Ramos (cell line): ENCODE measurements around the gene STAT5A.

Experiments used
- in situ Hi-C: fragments of 300-500 bp; cut with MboI; formaldehyde crosslinking; loops from one replicate; pipeline ENCODE4 v1.14.3; 2022; ENCODE audit warnings: low sequenced_read_pairs; ENCODE audit not compliant: unreplicated experiment

The STAT5A gene

GRCh38 chr17:42322382-42323267 lies 34.3 kb downstream of the STAT5A start:
- in situ Hi-C loops: loop anchor here (5.0 kb wide), 2 partner anchors 80 to 200 kb away; no protein-coding TSS in a partner anchor

DNA sequence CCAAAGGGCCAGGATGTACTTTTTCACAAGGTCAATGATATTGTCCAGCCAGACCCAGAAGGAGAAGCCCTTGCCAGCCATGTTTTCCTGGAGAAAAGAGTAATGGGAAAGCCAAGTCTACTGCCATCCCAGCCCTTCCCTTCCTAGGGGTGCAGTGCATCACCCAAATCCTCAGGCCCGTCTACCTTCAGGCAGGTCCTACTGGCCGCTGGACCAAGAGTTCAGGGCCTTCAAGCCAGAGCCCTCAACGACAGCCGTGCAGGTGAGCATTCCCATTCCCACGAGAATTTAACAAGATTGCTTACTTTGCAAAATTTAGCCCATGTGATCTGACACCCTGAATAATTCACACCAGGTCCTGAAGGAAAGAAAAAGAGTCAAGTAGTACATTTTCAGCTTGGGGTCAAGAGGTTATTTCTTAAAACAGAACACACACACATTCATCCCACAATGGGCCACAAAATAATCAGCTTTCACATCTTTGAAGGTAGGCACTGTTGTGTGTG lies 35.0 kb downstream of the STAT5A start:
- in situ Hi-C loops: loop anchor here (5.0 kb wide), 2 partner anchors 79 to 199 kb away; no protein-coding TSS in a partner anchor

- in situ Hi-C loops: no loop called here
Observed at GRCh38 chr17:42325026-42325425, 36.7 kb downstream of the STAT5A start.

- in situ Hi-C loops: no loop called here
Observed at GRCh38 chr17:42329025-42329976, 41.0 kb downstream of the STAT5A start.

GRCh38 chr17:42333053-42333452 lies 44.8 kb downstream of the STAT5A start:
- in situ Hi-C loops: no loop called here

DNA sequence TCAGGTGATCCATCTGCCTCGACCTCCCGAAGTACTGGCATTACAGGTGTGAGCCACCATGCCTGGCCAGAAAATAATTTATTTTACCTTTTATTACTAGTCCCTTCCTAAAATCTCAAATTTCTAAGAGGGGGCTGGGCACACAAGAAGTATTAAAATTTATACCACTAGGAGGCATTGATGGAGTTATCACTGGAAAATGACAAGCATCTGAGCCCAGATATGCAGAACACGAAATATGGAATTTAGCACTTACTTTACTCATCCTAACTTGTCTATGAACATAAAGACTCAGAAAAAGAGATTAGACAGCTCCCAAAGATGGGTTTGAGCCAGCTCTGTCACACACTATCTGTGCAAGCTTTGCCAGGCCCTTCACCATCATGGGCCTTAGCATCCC lies 46.4 kb downstream of the STAT5A start:
- in situ Hi-C loops: no loop called here

DNA sequence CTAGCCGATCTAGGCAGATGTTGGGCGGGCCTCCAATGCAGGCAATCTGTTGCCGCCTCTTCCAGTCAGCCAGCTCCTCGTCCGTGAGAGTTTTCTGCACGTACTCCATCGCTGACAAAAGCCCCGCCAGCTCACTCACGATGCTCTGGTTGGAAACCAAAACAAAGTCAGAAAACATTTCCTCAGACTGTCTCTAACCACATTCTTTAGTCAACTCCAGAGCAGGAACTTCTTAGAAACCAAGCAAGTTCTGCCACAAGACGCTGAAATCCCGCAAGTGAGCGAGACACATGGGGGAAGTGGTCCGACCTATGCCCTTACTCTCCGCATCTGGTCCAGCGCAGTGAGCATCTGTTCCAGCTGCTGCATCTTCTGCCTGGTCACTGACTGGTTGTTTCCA lies 49.1 kb downstream of the STAT5A start:
- in situ Hi-C loops: no loop called here

DNA sequence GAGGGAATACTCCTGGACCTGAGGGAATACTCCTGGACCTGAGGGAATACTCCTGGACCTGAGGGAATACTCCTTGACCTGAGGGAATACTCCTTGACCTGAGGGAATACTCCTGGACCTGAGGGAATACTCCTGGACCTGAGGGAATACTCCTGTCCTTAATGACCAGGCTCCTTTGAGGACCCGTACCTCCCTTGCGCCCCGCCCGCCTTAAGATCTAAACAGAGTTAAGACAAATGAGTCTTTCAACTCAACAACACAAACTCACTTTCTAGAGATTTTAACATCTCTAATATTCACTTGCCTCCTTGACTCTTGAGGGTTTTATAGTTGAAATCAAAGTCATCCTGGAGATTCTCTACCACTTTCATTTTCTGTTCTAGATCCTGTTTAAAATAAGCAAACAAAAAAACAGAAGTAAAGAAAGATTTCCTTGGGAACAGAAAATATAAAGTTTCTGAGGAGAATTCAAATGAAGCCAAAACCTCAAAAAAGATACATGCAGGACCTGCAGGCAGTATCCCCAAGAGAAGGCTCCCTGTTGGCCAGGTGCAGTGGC lies 50.2 kb downstream of the STAT5A start:
- in situ Hi-C loops: no loop called here

DNA sequence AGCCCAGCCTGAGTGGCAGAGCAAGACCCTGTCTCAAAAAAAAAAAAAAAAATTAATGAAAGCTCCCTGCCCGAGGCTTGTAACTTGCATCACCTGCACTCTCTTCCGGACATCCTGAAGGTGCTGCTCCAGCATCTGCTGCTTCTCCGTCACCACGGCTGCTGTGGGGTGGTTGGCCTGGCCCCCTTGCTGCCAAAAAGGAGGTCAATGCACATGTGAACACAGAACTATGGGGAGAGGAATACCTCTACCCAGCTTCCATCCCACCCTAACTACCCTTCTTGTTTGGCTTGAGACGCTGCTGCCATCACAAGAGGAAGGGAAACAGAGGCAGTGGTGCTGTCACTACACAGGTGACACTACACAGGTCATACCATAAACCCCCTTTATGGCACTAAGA lies 50.9 kb downstream of the STAT5A start:
- in situ Hi-C loops: no loop called here

GRCh38 chr17:42340691-42341127 lies 52.4 kb downstream of the STAT5A start:
- in situ Hi-C loops: no loop called here

GRCh38 chr17:42341568-42341967 lies 53.3 kb downstream of the STAT5A start:
- in situ Hi-C loops: no loop called here

- in situ Hi-C loops: no loop called here
Observed at GRCh38 chr17:42342242-42343008, 54.1 kb downstream of the STAT5A start.

- in situ Hi-C loops: no loop called here
Observed at GRCh38 chr17:42345396-42346073, 57.2 kb downstream of the STAT5A start.

- in situ Hi-C loops: no loop called here
Observed at GRCh38 chr17:42346481-42346880, 58.2 kb downstream of the STAT5A start.

DNA sequence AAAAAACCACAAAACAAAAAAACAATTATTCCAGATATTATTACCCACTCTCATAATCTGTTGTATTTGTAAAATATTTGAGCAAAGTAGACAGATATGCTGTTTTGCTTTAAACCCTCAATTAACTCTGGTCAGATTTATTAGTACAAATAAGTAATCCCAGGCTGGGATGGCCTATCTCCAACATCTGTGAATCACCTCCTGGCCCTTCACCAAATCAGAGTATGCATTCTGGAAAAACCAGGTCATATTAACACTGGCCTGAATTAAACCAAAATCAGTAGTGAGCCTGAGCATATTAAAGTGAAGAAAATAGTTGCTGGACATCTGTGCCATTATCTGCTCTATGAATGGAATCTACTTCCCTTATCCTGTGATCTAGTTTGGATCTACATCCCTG lies 58.9 kb downstream of the STAT5A start:
- in situ Hi-C loops: no loop called here

DNA sequence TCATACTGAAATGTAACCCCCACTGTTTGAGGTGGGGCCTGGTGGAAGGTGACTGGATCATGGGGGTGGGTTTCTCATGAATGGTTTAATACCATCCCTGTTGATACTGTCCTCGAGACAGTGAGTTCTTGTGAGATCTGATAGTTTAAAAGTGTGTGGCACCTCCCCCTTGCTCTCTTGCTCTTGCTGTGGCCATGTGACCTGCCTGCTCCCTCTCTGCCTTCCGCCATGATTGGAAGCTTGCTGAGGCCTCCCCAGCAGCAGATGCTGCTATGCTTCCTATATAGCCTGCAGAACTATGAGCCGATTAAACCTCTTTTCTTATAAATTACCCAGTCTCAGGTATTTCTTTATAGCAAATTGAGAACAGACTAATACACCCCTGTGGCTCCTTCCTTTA lies 59.3 kb downstream of the STAT5A start:
- in situ Hi-C loops: no loop called here

DNA sequence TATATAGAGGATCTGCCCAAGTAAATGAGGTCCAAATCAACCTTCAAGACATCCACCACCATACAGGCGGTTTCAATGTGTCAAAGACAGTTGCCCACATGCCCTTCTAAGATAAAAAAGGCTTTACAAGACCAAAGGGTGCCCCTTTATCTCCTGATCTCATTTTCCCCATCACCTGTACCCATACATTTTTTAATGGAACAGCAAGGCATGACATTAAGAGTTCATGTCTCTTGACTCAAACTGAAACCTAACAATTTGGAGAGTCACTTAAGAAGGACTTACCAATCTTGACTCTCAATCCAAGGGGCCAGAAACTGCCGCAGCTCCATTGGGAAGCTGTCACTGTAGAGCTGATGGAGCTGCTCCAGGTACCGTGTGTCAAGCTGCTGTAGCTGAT lies 59.8 kb downstream of the STAT5A start:
- in situ Hi-C loops: no loop called here

- in situ Hi-C loops: no loop called here
Observed at GRCh38 chr17:42354956-42355843, 66.9 kb downstream of the STAT5A start.
